Gastrocnemius medialis (tissue), 4 donors: ENCODE results near the gene TRIM15. TPM values are rescaled to one million over a fixed set of nuclear protein-coding genes. Genes with fewer than 3 reads are reported as not detected.

Experiments used
- ATAC-seq, 2 donors: fragments of 150-250 bp; one replicate each; pipeline ENCODE4 v1.9.1; 2016
- DNase-seq, 2 donors: peaks; one replicate each; pipeline ENCODE4 v3.0.0-alpha.2; 2019
- H3K27ac ChIP-seq, 4 donors: fragments of 200-600 bp; sonication (generic); 1 replicate in 1 of 4; 2 replicates in 3 of 4; pipeline ENCODE4 v1.5.1; 2016 to 2018; ENCODE audit warnings: mild to moderate bottlenecking in 2 of 4, moderate library complexity in 1 of 4
- H3K27me3 ChIP-seq, 3 donors: fragments of 200-600 bp; sonication (generic) in 2 of 3; 1 replicate in 1 of 3; 2 replicates in 2 of 3; pipeline versions ENCODE4 v1.5.1 to v1.6.0; 2016 to 2019; ENCODE audit warnings: mild to moderate bottlenecking in 1 of 3, moderate library complexity in 1 of 3
- H3K36me3 ChIP-seq, 2 donors: fragments of 200-600 bp; sonication (generic) in 1 of 2; one replicate each; pipeline ENCODE4 v1.5.1; 2017 to 2018
- H3K4me1 ChIP-seq, 2 donors: fragments of 200-600 bp; sonication (generic) in 1 of 2; one replicate each; pipeline ENCODE4 v1.5.1; 2016 to 2017; ENCODE audit warnings: mild to moderate bottlenecking in 2 of 2
- H3K4me3 ChIP-seq, 4 donors: fragments of 200-600 bp; sonication (generic) in 3 of 4; 1 replicate in 1 of 4; 2 replicates in 3 of 4; pipeline ENCODE4 v1.5.1; 2016 to 2019; ENCODE audit warnings: mild to moderate bottlenecking in 2 of 4
- H3K9me3 ChIP-seq, 3 donors: fragments of 200-600 bp; sonication (generic) in 2 of 3; 1 replicate in 1 of 3; 2 replicates in 2 of 3; pipeline ENCODE4 v1.5.1; 2016 to 2019
- POLR2A ChIP-seq, 2 donors: fragments of 450-650 bp; IDR thresholded peaks; one replicate each; pipeline ENCODE4 v1.6.1; 2017; ENCODE audit warnings: antibody characterized with exemption in 2 of 2, mild to moderate bottlenecking in 2 of 2, moderate library complexity in 2 of 2
- in situ Hi-C, 4 donors: fragments of 200-750 bp; cut with MboI; loops; one replicate each; pipeline versions ENCODE4 v1.15.0 to v1.8.0; 2017; ENCODE audit warnings: low sequenced_read_pairs in 4 of 4
- intact Hi-C: fragments of 100-400 bp; cut with DNase I; formaldehyde crosslinking; loops from one replicate; pipeline ENCODE4 v1.15.1; 2023; ENCODE audit warnings: low total_unique reads
- total RNA-seq, 4 donors: library from RNA; depleted of rRNA; stranded (reverse); fragments of >200 nt; gene quantifications; one replicate each; pipeline versions ENCODE4 v1.1.0 to v1.2.3, GENCODE V29; 2016
- TF ChIP-seq, protein P1 (sequence below), 5 experiments: fragments of 450-650 bp in 3 of 5; fragments of 200-600 bp in 2 of 5; sonication (generic) in 2 of 5; IDR thresholded peaks in 4 of 5; conservative IDR thresholded peaks in 1 of 5; 1 replicate in 4 of 5; 2 replicates in 1 of 5; pipeline ENCODE4 v1.5.1; 2016 to 2019; ENCODE audit warnings: antibody characterized with exemption in 5 of 5, mild to moderate bottlenecking in 3 of 5, moderate library complexity in 3 of 5

TRIM15 gene
- total RNA-seq, 4 donors from 2014 or later: 0.12 TPM; not detected in 3

DNA sequence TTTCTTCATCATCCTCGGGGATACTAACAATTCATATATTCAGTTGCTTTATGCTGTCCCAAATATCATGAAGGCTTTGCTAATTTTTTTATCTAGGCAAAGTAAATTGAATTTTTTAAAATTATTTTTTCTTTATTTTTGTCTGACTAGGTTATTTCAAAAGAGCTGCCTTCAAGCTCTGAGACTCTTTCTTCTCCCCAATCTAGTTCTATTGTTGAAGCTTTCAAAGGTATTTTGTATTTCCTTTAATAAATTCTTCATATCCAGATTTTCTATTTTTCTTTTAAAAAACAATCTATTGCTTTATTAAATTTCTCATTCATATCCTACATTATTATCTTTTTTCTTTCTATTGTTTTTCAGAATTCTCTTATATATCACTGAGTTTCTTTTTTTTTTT is 16.8 kb downstream of the TRIM15 start:
- H3K9me3 ChIP-seq: peaks cover 0 to 3% (median 0%) of the 10 kb centered on the region in 3 donors
- in situ Hi-C loops (no loop called here), intact Hi-C loops (no loop called here)
- H3K4me1 ChIP-seq: no peaks in the 10 kb centered on the region
- no peak for ATAC-seq
- peaks cover 0 to 10% (median 5%) of the 10 kb centered on the region in 3 donors for H3K27me3 ChIP-seq
- TF ChIP-seq, protein P1, sequence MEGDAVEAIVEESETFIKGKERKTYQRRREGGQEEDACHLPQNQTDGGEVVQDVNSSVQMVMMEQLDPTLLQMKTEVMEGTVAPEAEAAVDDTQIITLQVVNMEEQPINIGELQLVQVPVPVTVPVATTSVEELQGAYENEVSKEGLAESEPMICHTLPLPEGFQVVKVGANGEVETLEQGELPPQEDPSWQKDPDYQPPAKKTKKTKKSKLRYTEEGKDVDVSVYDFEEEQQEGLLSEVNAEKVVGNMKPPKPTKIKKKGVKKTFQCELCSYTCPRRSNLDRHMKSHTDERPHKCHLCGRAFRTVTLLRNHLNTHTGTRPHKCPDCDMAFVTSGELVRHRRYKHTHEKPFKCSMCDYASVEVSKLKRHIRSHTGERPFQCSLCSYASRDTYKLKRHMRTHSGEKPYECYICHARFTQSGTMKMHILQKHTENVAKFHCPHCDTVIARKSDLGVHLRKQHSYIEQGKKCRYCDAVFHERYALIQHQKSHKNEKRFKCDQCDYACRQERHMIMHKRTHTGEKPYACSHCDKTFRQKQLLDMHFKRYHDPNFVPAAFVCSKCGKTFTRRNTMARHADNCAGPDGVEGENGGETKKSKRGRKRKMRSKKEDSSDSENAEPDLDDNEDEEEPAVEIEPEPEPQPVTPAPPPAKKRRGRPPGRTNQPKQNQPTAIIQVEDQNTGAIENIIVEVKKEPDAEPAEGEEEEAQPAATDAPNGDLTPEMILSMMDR (IDR thresholded peaks at IDR 0.05 in 4 of 5, conservative IDR thresholded peaks at IDR 0.05 in 1 of 5): no peak
- TF ChIP-seq POLR2A (IDR thresholded peaks at IDR 0.05): no peak
- DNase-seq: no peak
- H3K27ac ChIP-seq: no peak overlapping the region
- H3K36me3 ChIP-seq: peaks cover 0 to 1% of the 10 kb centered on the region in 2 donors
- peak overlapping the region in 1 of 4 donors; percentile 11 for H3K4me3 ChIP-seq

DNA sequence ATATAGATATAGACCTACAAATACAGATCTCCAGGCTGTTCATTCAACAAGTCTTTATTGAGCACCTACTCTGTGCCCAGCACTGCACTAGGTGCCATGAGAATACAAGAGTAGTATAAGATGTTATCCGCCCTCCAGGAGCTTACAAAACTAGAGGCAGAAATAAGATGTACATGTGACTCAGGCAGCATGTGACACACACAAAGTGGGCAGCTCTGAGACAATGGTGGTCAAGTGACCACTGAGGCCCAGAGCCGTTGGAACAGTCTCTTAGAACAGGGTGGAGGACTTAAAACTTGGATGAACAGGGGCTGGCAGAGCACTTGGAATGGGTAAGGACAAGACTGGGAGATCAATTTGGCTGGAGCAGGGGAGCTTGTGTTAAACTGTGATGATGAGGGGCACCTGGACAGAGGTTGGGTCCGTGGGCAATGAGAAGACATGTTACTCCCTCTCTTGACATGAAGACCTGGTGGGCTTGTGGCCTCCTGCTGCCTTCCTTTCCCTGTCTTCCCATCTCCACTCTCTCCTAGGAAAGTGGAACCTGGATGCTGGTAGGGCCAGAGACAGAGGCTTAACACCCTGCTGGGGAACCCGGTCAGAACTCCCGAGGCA is 21.2 kb downstream of the TRIM15 start:
- in situ Hi-C loops: no loop called here

DNA sequence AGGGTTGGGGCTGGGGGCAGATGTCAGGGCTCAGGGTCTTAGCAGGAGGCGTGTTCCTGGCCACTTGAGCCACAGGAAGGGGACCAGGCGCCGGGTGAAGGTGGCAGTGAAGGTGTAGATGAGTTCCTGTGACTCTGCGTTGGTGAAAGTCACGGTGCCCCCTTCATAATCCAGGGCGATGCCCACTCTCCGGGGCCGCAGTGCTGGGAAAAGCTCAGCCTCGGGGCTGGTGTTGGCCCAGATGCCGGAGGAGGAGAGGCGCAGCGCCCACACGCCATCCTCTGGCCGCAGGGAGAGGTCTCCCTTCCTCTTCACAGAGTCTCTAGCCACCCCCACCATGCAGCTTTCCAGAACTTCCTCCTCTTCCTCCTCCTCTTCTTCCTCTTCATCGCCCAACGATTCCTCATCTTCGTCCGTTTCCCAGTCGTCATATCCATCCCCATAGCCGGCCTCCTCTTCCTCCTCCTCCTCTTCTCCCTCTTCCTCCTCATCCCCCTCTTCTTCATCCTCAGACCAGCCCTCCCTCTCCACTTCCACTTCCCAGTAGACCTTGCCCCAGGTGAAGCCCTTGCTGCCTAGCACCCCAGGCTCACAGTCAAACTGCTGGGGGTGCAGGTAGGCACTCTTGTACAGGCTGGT is 22.6 kb downstream of the TRIM15 start:
- H3K36me3 ChIP-seq: peaks cover 0 to 43% of the 10 kb centered on the region in 2 donors
- in situ Hi-C loops: no loop called here
- no peak for TF ChIP-seq POLR2A (IDR thresholded peaks at IDR 0.05)
- TF ChIP-seq, protein P1 (IDR thresholded peaks at IDR 0.05 in 4 of 5, conservative IDR thresholded peaks at IDR 0.05 in 1 of 5): no peak

More for the DNA sequence above, 21.2 kb downstream of the TRIM15 start:
- Histone ChIP-seq H3K4me3 (no peak overlapping the region), H3K36me3 (peaks cover 0 to 33% of the 10 kb centered on the region in 2 donors), H3K27ac (no peak overlapping the region), H3K9me3 (peaks cover 0 to under 1% (median 0%) of the 10 kb centered on the region in 3 donors), H3K4me1 (no peaks in the 10 kb centered on the region), H3K27me3 (peaks cover 0 to 3% (median 0%) of the 10 kb centered on the region in 3 donors)
- intact Hi-C loops: no loop called here
- TF ChIP-seq, protein P1 (IDR thresholded peaks at IDR 0.05 in 4 of 5, conservative IDR thresholded peaks at IDR 0.05 in 1 of 5): no peak
- TF ChIP-seq POLR2A (IDR thresholded peaks at IDR 0.05): no peak
- ATAC-seq (no peak), DNase-seq (no peak)

DNA sequence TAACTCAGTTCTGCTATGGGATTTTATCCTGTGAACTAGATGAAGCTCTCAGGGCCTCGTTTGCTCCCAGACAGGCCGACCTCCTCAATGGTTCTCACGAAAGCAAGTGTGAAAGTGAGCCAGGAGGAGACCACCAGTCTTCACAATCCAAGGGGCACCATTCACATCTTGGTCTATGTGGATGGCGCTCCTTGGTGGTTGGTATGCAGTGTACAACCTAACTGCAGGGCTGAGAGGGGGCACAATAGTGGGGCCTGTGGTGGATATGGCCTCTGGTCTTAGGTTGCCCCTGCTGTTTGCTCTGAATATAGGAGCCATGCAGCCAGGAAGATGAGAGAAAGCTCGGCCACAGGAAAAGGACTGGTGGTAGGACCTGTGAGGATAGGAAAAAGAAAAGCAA is 25.2 kb downstream of the TRIM15 start:
- ATAC-seq (no peak), DNase-seq (no peak)
- H3K9me3 ChIP-seq: no peaks in the 10 kb centered on the region
- H3K4me1 ChIP-seq: no peaks in the 10 kb centered on the region
- H3K4me3 ChIP-seq: no peak overlapping the region
- intact Hi-C loops (no loop called here), in situ Hi-C loops (no loop called here)
- TF ChIP-seq, protein P1 (IDR thresholded peaks at IDR 0.05 in 4 of 5, conservative IDR thresholded peaks at IDR 0.05 in 1 of 5): no peak
- TF ChIP-seq POLR2A (IDR thresholded peaks at IDR 0.05): no peak
- no peak overlapping the region for H3K27ac ChIP-seq
- H3K27me3 ChIP-seq: no peaks in the 10 kb centered on the region
- peaks cover 0 to 53% of the 10 kb centered on the region in 2 donors for H3K36me3 ChIP-seq

More for the DNA sequence above, 22.6 kb downstream of the TRIM15 start:
- Histone ChIP-seq H3K9me3 (no peaks in the 10 kb centered on the region), H3K27ac (no peak overlapping the region), H3K27me3 (no peaks in the 10 kb centered on the region), H3K4me1 (no peaks in the 10 kb centered on the region), H3K4me3 (no peak overlapping the region)
- intact Hi-C loops: no loop called here
- no peak for ATAC-seq
- no peak for DNase-seq
